CD4-positive, alpha-beta T cell (primary cell): Measurements from ENCODE around the gene VWA7. TPM values are rescaled to one million over a fixed set of nuclear protein-coding genes. Genes with fewer than 3 reads are reported as not detected.
"Not testable (repeated sequence)": the region's sequence is repeated elsewhere in the genome, so short reads cannot be mapped to it uniquely, and the experiment has no call there.

ENCODE experiments used
- ATAC-seq: fragments of 200-7000 bp; cut with Tn5 transposase; one replicate; pipeline ENCODE4 v1.10.0; 2022; ENCODE audit warnings: mild to moderate bottlenecking; ENCODE audit not compliant: poor library complexity
- CTCF ChIA-PET: fragments of 350-600 bp; sonication (Branson Sonifier 250); formaldehyde crosslinking; loops from one replicate; lab custom pipeline; 2021; ENCODE audit warnings: antibody characterized with exemption, inconsistent platforms; lab: Charles Lee
- POLR2A ChIA-PET: fragments of 350-600 bp; sonication (Branson Sonifier 250); formaldehyde crosslinking; loops from one replicate; lab custom pipeline; 2021; ENCODE audit warnings: antibody characterized with exemption, inconsistent platforms; lab: Charles Lee
- DNase-seq, 14 experiments: peaks; one replicate each; pipeline ENCODE4 v3.0.0-alpha.2; 2013 to 2020; ENCODE audit warnings: mixed read lengths in 2 of 14
- H3K27ac ChIP-seq, 2 donors: one replicate each; pipeline versions ENCODE4 v1.5.1 to v1.7.0; 2013; ENCODE audit warnings: low read length in 2 of 2, low read depth in 1 of 2, mild to moderate bottlenecking in 1 of 2
- H3K27me3 ChIP-seq, 2 experiments: 1 replicate in 1 of 2; 2 replicates in 1 of 2; pipeline versions ENCODE4 v1.6.1 to v1.7.0; 2013; ENCODE audit warnings: low read length in 2 of 2, control low read depth in 1 of 2, mild to moderate bottlenecking in 1 of 2, moderate library complexity in 1 of 2; ENCODE audit not compliant: insufficient read depth in 2 of 2, control insufficient read depth in 1 of 2
- H3K36me3 ChIP-seq: one replicate; pipeline ENCODE4 v1.6.1; 2013; ENCODE audit warnings: low read length, control low read depth; ENCODE audit not compliant: insufficient read depth
- H3K4me1 ChIP-seq: one replicate; pipeline ENCODE4 v1.6.1; 2013; ENCODE audit warnings: low read length, control low read depth; ENCODE audit not compliant: insufficient read depth
- H3K4me3 ChIP-seq: one replicate; pipeline ENCODE4 v1.5.1; 2013; ENCODE audit warnings: mild to moderate bottlenecking, low read length, moderate library complexity
- H3K9me3 ChIP-seq, 2 experiments: 1 replicate in 1 of 2; 2 replicates in 1 of 2; pipeline versions ENCODE4 v1.6.1 to v1.7.0; 2013; ENCODE audit warnings: low read length in 2 of 2, mild to moderate bottlenecking in 2 of 2, control low read depth in 1 of 2, moderate library complexity in 1 of 2; ENCODE audit not compliant: control insufficient read depth in 1 of 2, insufficient read depth in 1 of 2
- H3K27ac Mint-ChIP-seq: one replicate; pipeline ENCODE4 v1.8.0; 2020; ENCODE audit warnings: mixed read lengths
- H3K27me3 Mint-ChIP-seq: one replicate; pipeline ENCODE4 v1.8.0; 2021; ENCODE audit warnings: mixed read lengths
- H3K36me3 Mint-ChIP-seq: one replicate; pipeline ENCODE4 v1.8.0; 2021; ENCODE audit warnings: low read depth, mixed read lengths
- H3K4me1 Mint-ChIP-seq: one replicate; pipeline ENCODE4 v1.8.0; 2021; ENCODE audit warnings: low read depth, mixed read lengths
- H3K4me3 Mint-ChIP-seq: one replicate; pipeline ENCODE4 v1.8.0; 2020; ENCODE audit warnings: mild to moderate bottlenecking, mixed read lengths
- H3K9me3 Mint-ChIP-seq: one replicate; pipeline ENCODE4 v1.8.0; 2020; ENCODE audit warnings: mixed read lengths
- CTCF ChIP-seq: fragments of 200-600 bp; IDR thresholded peaks from one replicate; pipeline ENCODE4 v1.8.0; 2022; ENCODE audit warnings: antibody characterized with exemption, mild to moderate bottlenecking
- intact Hi-C, 2 experiments: fragments of 100-400 bp; cut with DNase I in 1 of 2; cut with micrococcal nuclease in 1 of 2; formaldehyde crosslinking; loops; one replicate each; pipeline versions ENCODE4 v1.15.1 to v1.9.0; 2023 to 2025; cut with DNase I, micrococcal nuclease
- total RNA-seq, 174 experiments: library from RNA in 2 of 174; stranded (reverse) in 2 of 174; gene quantifications; one replicate each; pipeline ENCODE4 v1.2.3 and lab custom pipeline; 2021 to 2026

The VWA7 gene
- total RNA-seq, 2 experiments from 2014 or later, result 1.7 TPM

DNA sequence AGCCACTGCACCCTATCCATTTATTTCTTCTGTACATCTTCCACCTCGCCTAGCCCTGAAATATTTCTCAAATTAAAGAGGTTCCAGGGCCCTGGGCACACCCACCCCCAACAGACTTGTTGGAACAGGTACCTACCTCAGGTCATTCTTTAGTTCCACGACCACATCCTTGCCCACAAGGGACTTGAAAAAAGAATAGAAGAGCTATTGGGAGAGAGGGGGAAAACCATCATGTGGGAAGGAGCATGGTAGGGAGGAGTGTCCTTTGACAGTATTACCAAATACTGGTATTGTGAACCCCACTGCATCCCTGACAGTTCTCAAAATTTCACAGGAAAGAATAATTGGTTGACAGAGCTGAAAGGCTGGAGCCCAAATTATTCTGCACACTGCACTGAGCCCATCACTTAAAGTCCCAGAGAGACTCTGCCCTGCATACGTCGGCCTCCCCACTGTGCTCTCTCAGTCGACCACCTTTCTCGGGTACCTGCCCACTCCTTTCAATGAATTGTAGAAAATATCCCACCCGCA, 28.9 kb upstream of the VWA7 start:
- ATAC-seq, result no peak
- DNase-seq, result peak in 1 of 14 experiments; percentile 25
- H3K36me3 Mint-ChIP-seq, result peaks cover 31% of the 10 kb centered on the region
- H3K27ac ChIP-seq, result peak overlapping the region; percentile 78 to 83
- intact Hi-C loops, result loop anchor here in 1 of 2 experiments (2.0 kb wide), 1 partner anchor 17 kb away; no protein-coding TSS in a partner anchor
- TF ChIP-seq CTCF, result no peak
- no peaks in the 10 kb centered on the region for H3K9me3 Mint-ChIP-seq
- H3K4me3 ChIP-seq, result peak overlapping the region; percentile 70
- CTCF ChIA-PET, result interaction anchor here (0.8 to 4.9 kb wide), 8 partner anchors 8 to 77 kb away, joined by 3 to 27 read pairs (median 4); partner anchors contain the start of genes DDAH2, HSPA1A, HSPA1L and MSH5
- H3K27me3 Mint-ChIP-seq, result no peaks in the 10 kb centered on the region
- H3K27me3 ChIP-seq, result no peaks in the 10 kb centered on the region
- peaks cover 30% of the 10 kb centered on the region for H3K4me1 Mint-ChIP-seq
- H3K27ac Mint-ChIP-seq, result peak overlapping the region; percentile 87
- POLR2A ChIA-PET, result interaction anchor here (1.0 to 2.4 kb wide), 19 partner anchors 8 to 1765 kb away, joined by 3 to 29 read pairs (median 8); partner anchors contain the start of genes ABHD16A, CLIC1, DDAH2 and DDX39B
- no peaks in the 10 kb centered on the region for H3K9me3 ChIP-seq
- H3K4me3 Mint-ChIP-seq, result peak overlapping the region; percentile 86
- H3K36me3 ChIP-seq, result peaks cover 19% of the 10 kb centered on the region
- peaks cover 28% of the 10 kb centered on the region for H3K4me1 ChIP-seq

DNA sequence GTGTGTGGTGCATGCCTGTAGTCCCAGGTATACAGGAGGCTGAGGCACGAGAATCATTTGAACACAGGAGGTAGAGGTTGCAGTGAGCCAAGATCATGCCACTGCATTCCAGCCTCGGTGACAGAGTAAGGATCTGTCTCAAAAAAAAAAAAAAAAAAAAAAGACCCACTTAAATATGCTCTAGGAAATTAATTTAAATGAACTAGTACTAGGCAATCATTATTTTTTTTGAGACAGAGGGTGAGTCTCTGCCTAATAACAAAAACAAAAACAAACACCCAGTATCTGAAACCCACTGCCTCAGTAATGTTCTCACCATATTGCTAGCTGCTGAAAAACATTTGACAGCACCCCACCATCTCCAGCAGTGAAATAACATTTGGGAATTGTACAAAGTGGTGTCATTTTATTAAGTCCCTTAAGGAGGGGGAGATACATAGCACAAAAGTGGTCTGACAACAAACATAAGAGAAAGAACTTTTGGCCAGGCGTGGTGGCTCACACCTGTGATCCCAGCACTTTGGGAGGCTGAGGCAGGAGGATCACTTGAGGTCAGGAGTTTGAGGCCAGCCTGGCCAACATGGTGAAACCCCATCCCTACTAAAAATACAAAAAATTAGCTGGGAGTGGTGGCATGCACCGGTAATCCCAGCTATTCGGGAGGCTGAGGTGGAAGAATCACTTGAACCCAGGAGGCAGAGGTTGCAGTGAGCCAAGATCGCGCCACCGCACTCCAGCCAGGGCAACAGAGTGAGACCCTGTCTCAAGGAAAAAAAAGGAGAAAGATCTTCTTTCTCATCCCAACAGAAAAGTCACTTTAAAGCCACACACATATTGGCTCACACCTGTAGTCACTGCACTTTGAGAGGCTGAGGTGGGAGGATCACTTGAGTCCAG, 24.2 kb upstream of the VWA7 start:
- H3K27ac ChIP-seq, ATAC-seq, DNase-seq, H3K9me3 ChIP-seq, POLR2A ChIA-PET, H3K27ac Mint-ChIP-seq, intact Hi-C loops, H3K36me3 ChIP-seq, H3K9me3 Mint-ChIP-seq, H3K4me3 ChIP-seq, H3K4me3 Mint-ChIP-seq, H3K27me3 ChIP-seq, H3K27me3 Mint-ChIP-seq: not testable (repeated sequence)
- CTCF ChIA-PET, result interaction anchor here (0.7 to 1.5 kb wide), 3 partner anchors 10 to 151 kb away, joined by 3 to 4 read pairs (median 3); no protein-coding TSS in a partner anchor
- peaks cover 29% of the 10 kb centered on the region for H3K4me1 Mint-ChIP-seq
- H3K36me3 Mint-ChIP-seq, result peaks cover 19% of the 10 kb centered on the region
- H3K4me1 ChIP-seq, result peaks cover 40% of the 10 kb centered on the region

GRCh38 chr6:31799781-31800180, 22.7 kb upstream of the VWA7 start:
- intact Hi-C loops, result loop anchor here in 1 of 2 experiments (5.0 kb wide), 1 partner anchor 33 kb away; no protein-coding TSS in a partner anchor
- Mint-ChIP-seq H3K4me3 (no peak overlapping the region), H3K36me3 (peaks cover 24% of the 10 kb centered on the region), H3K4me1 (peaks cover 26% of the 10 kb centered on the region), H3K27me3 (no peaks in the 10 kb centered on the region), H3K9me3 (no peaks in the 10 kb centered on the region), H3K27ac (no peak overlapping the region)
- DNase-seq (no peak), ATAC-seq (no peak)
- Histone ChIP-seq H3K27ac (no peak overlapping the region), H3K36me3 (peaks cover 4% of the 10 kb centered on the region), H3K9me3 (no peaks in the 10 kb centered on the region), H3K4me1 (peaks cover 37% of the 10 kb centered on the region), H3K4me3 (no peak overlapping the region), H3K27me3 (no peaks in the 10 kb centered on the region)
- ChIA-PET CTCF (interaction anchor here (1.5 kb wide), 2 partner anchors 30 to 63 kb away, joined by 3 to 4 read pairs; no protein-coding TSS in a partner anchor), POLR2A (no interaction called here)
- no peak for TF ChIP-seq CTCF
